COR-L47 (cell line): ENCODE results near the gene ATP2C2.

Experiments
- DNase-seq: peaks from one replicate; lab custom pipeline; 2025; lab: John Stamatoyannopoulos, UW

ATP2C2 gene

GRCh38 chr16:84451781-84452180 is 83.4 kb downstream of the ATP2C2 start:
- DNase-seq = no peak

GRCh38 chr16:84453061-84453752 is 84.9 kb downstream of the ATP2C2 start:
- no peak for DNase-seq

GRCh38 chr16:84454611-84455010 is 86.3 kb downstream of the ATP2C2 start:
- no peak for DNase-seq

GRCh38 chr16:84455031-84455430 is 86.7 kb downstream of the ATP2C2 start:
- DNase-seq = no peak

DNA sequence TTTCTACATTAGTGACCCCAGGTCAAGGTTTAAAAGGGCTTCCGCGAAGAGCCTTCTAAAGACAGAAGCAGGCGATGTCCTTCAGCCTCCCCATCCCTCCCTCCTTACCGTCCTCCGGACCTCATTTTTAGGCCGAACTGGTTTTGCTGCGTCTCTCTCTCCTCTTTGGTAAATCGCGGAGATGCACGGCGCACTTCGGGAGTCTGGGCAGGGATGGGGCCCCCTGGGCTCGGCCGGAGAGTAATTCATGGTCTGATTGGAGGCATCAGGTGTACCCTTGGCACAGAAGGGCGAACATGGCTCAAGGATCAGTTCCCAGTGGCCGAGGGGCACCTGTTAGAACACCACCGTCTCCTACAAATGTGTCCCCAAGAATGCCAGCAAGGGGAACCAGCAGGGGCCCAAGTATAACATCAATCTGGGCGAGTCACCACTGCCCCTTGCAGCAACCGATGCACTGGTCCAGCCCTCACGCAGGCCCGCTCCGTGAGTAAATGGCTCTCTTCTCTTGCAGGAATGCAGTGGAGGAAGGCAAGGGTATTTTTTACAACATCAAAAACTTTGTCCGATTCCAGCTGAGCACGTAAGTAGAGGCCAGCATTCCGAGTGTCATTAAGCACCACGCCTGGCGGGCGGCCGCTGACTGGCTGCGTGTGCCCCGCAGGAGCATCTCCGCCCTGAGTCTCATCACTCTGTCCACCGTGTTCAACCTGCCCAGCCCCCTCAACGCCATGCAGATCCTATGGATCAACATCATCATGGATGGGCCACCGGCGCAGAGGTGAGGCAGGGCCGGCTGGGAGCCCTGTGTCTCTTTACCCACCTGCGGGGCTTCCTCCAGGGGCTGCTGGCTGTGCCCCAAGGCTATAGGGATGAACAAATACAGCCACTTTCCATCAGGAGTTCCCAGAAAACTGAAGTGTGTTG is 90.5 kb downstream of the ATP2C2 start:
- no peak for DNase-seq

DNA sequence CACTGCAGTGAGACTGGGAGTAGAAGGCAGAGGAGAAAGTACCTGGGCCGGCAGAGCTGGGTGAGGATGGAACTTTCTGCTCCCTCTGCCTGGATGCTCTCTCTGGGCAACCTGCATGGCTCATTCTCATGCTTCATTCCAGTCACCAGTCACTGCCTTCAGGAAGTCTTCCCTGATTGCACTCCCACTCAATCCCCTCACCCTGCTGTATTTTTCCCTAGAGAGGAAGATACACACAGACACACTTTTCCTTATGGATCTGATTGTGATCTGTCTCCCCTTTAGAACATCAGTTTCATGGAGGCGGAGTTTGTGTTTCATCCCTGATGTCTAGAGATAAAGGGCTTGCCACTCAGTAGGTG is 91.2 kb downstream of the ATP2C2 start:
- no peak for DNase-seq

GRCh38 chr16:84459941-84460405 is 91.6 kb downstream of the ATP2C2 start:
- DNase-seq = no peak

GRCh38 chr16:84460406-84461028 is 92.2 kb downstream of the ATP2C2 start:
- DNase-seq = no peak

- no peak for DNase-seq
These were observed 92.7 kb downstream of the ATP2C2 start for GRCh38 chr16:84461029-84461412.

DNA sequence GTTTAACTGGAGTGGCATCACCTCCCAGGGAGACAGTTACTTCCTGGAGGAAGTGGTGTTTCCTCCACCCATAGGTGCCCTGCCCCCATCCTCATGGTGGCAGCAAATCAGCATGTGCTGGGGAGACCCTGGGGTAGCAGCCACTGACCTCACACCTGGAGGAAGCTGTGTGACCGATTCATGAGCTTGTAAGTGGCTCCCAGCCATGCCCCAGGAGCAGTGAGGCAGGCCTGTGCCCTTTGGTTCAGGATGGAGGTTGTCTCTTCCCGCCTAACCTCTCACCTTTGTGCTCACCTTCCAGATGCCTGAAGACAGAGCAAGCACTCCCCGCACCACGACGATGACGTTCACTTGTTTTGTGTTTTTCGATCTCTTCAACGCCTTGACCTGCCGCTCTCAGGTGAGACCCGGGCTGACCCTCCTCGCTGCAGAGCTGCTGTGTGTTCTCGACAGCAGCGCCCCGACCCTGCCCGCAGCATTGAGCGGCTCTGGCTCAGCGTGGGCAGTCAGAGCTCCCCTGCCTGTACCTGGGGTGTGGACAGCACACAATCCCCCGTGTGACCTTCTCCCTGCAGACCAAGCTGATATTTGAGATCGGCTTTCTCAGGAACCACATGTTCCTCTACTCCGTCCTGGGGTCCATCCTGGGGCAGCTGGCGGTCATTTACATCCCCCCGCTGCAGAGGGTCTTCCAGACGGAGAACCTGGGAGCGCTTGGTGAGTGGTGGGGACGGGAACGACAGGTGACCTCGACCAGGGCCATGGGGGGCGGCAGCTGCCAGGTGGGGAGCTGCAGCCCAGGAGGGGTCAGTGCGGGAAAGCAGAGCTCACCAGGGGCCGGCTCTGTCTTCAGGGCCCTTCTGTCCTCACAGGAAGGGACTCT is 93.3 kb downstream of the ATP2C2 start:
- DNase-seq = no peak

GRCh38 chr16:84462296-84463210 is 94.2 kb downstream of the ATP2C2 start:
- no peak for DNase-seq

DNA sequence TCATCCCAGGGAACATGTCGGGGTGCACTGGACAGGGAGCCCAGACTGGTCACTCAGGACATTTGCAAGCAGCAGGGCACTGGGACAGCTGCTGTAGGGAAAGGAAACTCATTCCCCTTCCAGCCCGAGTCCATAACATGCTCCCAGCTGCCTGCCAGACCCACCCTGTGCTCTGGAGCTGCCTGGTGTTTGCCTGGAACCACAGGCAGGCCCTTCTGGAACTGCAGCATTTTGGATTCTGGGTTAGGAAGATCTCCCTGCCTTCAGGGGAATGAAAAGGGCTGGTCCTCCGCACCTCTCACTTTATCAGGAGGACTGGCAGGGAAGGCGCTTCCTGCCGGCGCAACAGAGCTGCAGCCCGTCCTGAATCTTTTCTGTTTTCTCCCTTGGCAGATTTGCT is 94.9 kb downstream of the ATP2C2 start:
- DNase-seq = no peak

- no peak for DNase-seq
These were observed 95.8 kb downstream of the ATP2C2 start for GRCh38 chr16:84464116-84464515.

GRCh38 chr16:84465154-84465553 is 96.8 kb downstream of the ATP2C2 start:
- no peak for DNase-seq

DNA sequence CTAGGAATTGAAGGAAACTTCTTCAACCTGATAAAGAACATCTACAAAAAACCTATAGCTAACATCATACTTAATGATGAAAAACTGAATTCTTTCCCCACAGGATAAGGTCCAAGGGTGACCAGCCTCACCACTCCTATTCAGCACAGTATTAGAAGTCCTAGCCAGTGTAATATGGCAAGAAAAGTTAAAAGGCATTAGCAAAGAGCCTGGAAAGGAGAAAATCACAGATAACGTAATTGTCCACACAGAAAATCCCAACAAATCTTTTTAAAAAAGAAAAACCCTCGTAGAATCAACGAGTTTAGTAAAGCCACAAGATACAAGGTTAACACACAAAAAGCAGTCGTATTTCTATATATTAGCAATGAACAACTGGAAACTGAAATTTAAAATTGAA is 98.4 kb downstream of the ATP2C2 start:
- DNase-seq = no peak

GRCh38 chr16:84467256-84467655 is 98.9 kb downstream of the ATP2C2 start:
- no peak for DNase-seq

DNA sequence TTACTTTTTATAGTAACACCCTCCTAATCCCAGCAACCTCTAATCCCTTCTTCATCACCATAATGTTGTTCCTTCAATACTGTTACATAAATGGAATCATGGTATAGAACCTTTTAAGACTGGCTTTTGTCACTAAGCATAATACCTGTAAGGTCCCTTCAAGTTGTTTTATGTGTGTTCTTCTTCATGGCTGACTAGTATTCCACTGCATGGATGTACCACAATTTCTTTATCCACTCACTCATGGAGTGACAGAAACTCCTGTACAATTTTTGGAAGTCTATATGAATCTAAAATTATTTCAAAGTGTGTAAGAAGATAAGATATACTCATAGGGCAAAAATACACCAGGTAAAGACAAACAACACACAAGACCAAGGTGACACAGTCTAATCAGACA is 99.4 kb downstream of the ATP2C2 start:
- DNase-seq = no peak

- DNase-seq = no peak
These were observed 103.0 kb downstream of the ATP2C2 start for GRCh38 chr16:84471316-84471715.

GRCh38 chr16:84471966-84472365 is 103.6 kb downstream of the ATP2C2 start:
- DNase-seq = no peak

DNA sequence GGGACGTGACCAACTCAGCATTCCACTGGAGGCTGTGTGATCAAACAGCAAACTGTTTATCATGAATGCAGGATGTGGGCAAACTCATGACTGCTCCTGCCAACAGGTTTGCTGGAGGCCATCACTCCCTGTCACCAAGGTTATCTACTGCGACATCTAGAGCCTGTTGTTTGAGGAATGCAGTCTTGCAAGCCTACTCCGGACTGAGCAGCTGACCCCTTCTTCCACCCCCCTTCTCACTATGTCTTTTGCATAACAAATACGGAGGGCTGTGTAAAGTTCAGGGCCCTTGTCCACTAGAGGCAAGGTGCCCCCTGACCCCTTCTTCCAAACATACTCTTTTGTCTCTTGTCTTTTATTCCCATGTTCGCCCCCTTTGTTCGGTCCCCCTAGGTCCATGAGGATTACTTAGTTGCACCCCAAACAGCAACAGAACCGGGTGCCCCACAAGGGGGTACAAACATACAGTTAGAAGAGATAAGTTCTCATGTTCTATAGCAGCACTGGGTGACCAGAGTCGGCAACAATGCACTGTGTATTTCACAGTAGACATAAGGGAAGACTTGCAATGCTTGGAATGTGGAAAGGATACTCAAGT is 107.4 kb downstream of the ATP2C2 start:
- DNase-seq = no peak
